ENCODE data around the gene CTIF. TPM values are rescaled to one million over a fixed set of nuclear protein-coding genes. Genes with fewer than 3 reads are reported as not detected.

Gene CTIF
- total RNA-seq, 1 experiment from 2014 or later, result 26.5 TPM

DNA sequence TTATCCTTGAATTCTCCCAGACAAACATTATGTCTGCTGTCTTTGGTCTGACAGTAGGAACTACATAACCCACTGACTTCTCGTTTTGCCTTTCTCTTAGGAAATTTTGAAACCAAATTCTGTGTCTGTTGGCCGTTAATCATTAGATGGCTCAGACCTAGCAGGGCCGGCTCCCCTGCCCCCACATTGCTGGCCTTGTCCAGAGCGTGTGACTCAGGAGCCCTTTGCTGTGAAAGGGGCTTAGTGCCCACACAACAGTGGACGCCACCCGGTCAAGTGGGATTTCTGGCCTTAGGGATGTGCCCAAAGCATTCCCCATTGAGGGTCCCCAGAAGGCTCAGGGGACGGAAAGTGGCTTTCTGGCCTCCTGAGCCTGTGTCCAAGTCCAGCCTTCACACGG, 137.5 kb downstream of the CTIF start:
- Histone ChIP-seq H3K36me3 (ENCODE audit: control insufficient read depth, insufficient read depth, low read length) (no peaks in the 10 kb centered on the region), H3K27me3 (ENCODE audit: control insufficient read depth, insufficient read depth, low read length) (no peaks in the 10 kb centered on the region), H3K27ac (ENCODE audit: low read length) (no peak overlapping the region), H3K9me3 (ENCODE audit: control insufficient read depth, insufficient read depth, low read depth, low read length) (no peaks in the 10 kb centered on the region), H3K4me3 (ENCODE audit: low read depth in 2 of 2, low read length in 2 of 2) (no peak overlapping the region), H3K4me1 (ENCODE audit: control insufficient read depth, insufficient read depth, low read length) (no peaks in the 10 kb centered on the region)
- ChIA-PET POLR2A (no interaction called here), CTCF (interaction anchor here (1.7 kb wide), 1 partner anchor 366 kb away, joined by 8 read pairs; no protein-coding TSS in a partner anchor)
- intact Hi-C loops (cut with micrococcal nuclease; ENCODE audit: unreplicated experiment), result loop anchor here (5.0 to 10.0 kb wide), 3 partner anchors 268 to 561 kb away; no protein-coding TSS in a partner anchor
- TF ChIP-seq, protein P1, sequence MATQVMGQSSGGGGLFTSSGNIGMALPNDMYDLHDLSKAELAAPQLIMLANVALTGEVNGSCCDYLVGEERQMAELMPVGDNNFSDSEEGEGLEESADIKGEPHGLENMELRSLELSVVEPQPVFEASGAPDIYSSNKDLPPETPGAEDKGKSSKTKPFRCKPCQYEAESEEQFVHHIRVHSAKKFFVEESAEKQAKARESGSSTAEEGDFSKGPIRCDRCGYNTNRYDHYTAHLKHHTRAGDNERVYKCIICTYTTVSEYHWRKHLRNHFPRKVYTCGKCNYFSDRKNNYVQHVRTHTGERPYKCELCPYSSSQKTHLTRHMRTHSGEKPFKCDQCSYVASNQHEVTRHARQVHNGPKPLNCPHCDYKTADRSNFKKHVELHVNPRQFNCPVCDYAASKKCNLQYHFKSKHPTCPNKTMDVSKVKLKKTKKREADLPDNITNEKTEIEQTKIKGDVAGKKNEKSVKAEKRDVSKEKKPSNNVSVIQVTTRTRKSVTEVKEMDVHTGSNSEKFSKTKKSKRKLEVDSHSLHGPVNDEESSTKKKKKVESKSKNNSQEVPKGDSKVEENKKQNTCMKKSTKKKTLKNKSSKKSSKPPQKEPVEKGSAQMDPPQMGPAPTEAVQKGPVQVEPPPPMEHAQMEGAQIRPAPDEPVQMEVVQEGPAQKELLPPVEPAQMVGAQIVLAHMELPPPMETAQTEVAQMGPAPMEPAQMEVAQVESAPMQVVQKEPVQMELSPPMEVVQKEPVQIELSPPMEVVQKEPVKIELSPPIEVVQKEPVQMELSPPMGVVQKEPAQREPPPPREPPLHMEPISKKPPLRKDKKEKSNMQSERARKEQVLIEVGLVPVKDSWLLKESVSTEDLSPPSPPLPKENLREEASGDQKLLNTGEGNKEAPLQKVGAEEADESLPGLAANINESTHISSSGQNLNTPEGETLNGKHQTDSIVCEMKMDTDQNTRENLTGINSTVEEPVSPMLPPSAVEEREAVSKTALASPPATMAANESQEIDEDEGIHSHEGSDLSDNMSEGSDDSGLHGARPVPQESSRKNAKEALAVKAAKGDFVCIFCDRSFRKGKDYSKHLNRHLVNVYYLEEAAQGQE (IDR thresholded peaks at IDR 0.05; ENCODE audit: insufficient read depth in 1 of 2, low read depth in 2 of 2, low read length in 1 of 2), result no peak
- TF ChIP-seq SIN3A (IDR thresholded peaks at IDR 0.05; ENCODE audit: borderline replicate concordance, insufficient read depth, low read depth, low read length), result no peak
- no peak for TF ChIP-seq POLR2AphosphoS5 (IDR thresholded peaks at IDR 0.05; ENCODE audit: low read depth, low read length)
- TF ChIP-seq TCF7L2 (IDR thresholded peaks at IDR 0.05; ENCODE audit: low read depth, low read length), result no peak
- TF ChIP-seq, protein P2, sequence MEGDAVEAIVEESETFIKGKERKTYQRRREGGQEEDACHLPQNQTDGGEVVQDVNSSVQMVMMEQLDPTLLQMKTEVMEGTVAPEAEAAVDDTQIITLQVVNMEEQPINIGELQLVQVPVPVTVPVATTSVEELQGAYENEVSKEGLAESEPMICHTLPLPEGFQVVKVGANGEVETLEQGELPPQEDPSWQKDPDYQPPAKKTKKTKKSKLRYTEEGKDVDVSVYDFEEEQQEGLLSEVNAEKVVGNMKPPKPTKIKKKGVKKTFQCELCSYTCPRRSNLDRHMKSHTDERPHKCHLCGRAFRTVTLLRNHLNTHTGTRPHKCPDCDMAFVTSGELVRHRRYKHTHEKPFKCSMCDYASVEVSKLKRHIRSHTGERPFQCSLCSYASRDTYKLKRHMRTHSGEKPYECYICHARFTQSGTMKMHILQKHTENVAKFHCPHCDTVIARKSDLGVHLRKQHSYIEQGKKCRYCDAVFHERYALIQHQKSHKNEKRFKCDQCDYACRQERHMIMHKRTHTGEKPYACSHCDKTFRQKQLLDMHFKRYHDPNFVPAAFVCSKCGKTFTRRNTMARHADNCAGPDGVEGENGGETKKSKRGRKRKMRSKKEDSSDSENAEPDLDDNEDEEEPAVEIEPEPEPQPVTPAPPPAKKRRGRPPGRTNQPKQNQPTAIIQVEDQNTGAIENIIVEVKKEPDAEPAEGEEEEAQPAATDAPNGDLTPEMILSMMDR (IDR thresholded peaks at IDR 0.05), result no peak
- in situ Hi-C loops (cut with HindIII; ENCODE audit: low pct_unique_long_range_greater_than_20kb, low sequenced_read_pairs), result no loop called here
- no TSS peak for BruUV-seq (replicated peaks)
- DNase-seq (ENCODE audit: low read depth, low spot score), result no peak
- no peak for ATAC-seq

DNA sequence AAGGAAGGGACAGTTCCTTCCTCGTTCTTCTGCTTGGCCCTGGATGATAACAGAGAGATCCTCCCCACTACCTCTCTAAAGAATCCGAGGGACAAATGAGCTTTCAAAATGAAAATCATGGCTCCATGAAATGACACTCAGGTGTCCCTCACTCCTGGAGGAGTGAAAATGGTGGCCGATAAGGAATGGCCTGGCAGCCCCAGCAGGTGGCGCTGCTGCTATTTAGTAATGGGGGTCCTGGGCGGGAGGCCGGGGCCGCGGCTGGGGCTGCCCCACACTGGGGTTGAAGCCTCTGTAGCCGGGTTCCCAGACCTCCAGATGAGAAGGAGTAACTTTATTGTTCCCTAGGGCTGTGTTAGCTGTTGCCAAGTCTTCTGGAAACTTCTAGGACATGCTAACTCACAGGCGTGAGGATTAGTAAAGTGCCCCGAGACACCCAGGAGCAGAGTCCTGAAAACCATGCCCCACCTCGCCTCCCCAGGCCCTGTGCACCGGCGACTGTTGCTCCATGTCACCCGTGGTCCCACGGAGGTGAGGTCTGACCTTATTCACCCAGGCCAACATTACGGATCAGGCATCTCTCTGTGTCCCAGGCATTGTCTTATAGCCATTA, 138.0 kb downstream of the CTIF start:
- no peak overlapping the region for H3K27ac ChIP-seq (ENCODE audit: low read length)
- in situ Hi-C loops (cut with HindIII; ENCODE audit: low pct_unique_long_range_greater_than_20kb, low sequenced_read_pairs) (no loop called here), intact Hi-C loops (cut with micrococcal nuclease; ENCODE audit: unreplicated experiment) (loop anchor here (5.0 to 10.0 kb wide), 3 partner anchors 268 to 560 kb away; no protein-coding TSS in a partner anchor)
- ChIA-PET CTCF (interaction anchor here (1.7 kb wide), 1 partner anchor 365 kb away, joined by 8 read pairs; no protein-coding TSS in a partner anchor), POLR2A (no interaction called here)
- H3K9me3 ChIP-seq (ENCODE audit: control insufficient read depth, insufficient read depth, low read depth, low read length), result no peaks in the 10 kb centered on the region
- DNase-seq (ENCODE audit: low read depth, low spot score), result no peak
- no peak overlapping the region for H3K4me3 ChIP-seq (ENCODE audit: low read depth in 2 of 2, low read length in 2 of 2)
- TF ChIP-seq, protein P1 (IDR thresholded peaks at IDR 0.05; ENCODE audit: insufficient read depth in 1 of 2, low read depth in 2 of 2, low read length in 1 of 2), result no peak
- TF ChIP-seq, protein P2 (IDR thresholded peaks at IDR 0.05), result peak; percentile 77
- BruUV-seq (replicated peaks), result no TSS peak
- H3K4me1 ChIP-seq (ENCODE audit: control insufficient read depth, insufficient read depth, low read length), result no peaks in the 10 kb centered on the region
- no peaks in the 10 kb centered on the region for H3K36me3 ChIP-seq (ENCODE audit: control insufficient read depth, insufficient read depth, low read length)
- H3K27me3 ChIP-seq (ENCODE audit: control insufficient read depth, insufficient read depth, low read length), result no peaks in the 10 kb centered on the region
- ATAC-seq, result peak; percentile 60; the same call in 1 of the 2 replicates
